CD4-positive, alpha-beta memory T cell (primary cell): ENCODE results near the gene GMDS. TPM values are rescaled to one million over a fixed set of nuclear protein-coding genes. Genes with fewer than 3 reads are reported as not detected.

Experiments used
- CTCF ChIA-PET: fragments of 350-600 bp; sonication (Branson Sonifier 250); formaldehyde crosslinking; loops from one replicate; lab custom pipeline; 2021; ENCODE audit warnings: inconsistent platforms; ENCODE audit not compliant: partially characterized antibody; lab: Charles Lee
- POLR2A ChIA-PET: fragments of 350-600 bp; sonication (Branson Sonifier 250); formaldehyde crosslinking; loops from one replicate; lab custom pipeline; 2021; ENCODE audit not compliant: partially characterized antibody; lab: Charles Lee
- DNase-seq, 5 donors: peaks; one replicate each; pipeline versions ENCODE4 v3.0.0 to v3.0.0-alpha.2; 2020 to 2022; ENCODE audit warnings: mixed read lengths in 1 of 5
- H3K27ac ChIP-seq: one replicate; pipeline ENCODE4 v1.7.0; 2013; ENCODE audit warnings: low read depth, low read length
- H3K27me3 ChIP-seq: 2 replicates; pipeline ENCODE4 v1.7.0; 2013; ENCODE audit warnings: mild to moderate bottlenecking, low read length, moderate library complexity; ENCODE audit not compliant: insufficient read depth
- H3K36me3 ChIP-seq: 2 replicates; pipeline ENCODE4 v1.7.0; 2013; ENCODE audit warnings: mild to moderate bottlenecking, low read length, moderate library complexity; ENCODE audit not compliant: insufficient read depth
- H3K4me1 ChIP-seq: 2 replicates; pipeline ENCODE4 v1.7.0; 2013; ENCODE audit warnings: mild to moderate bottlenecking, low read length, moderate library complexity; ENCODE audit not compliant: insufficient read depth
- H3K4me3 ChIP-seq, 2 donors: one replicate each; pipeline ENCODE4 v1.7.0; 2013; ENCODE audit warnings: low read length in 2 of 2, mild to moderate bottlenecking in 1 of 2
- H3K9me3 ChIP-seq, 2 donors: one replicate each; pipeline ENCODE4 v1.7.0; 2013; ENCODE audit warnings: low read length in 2 of 2, control low read depth in 1 of 2; ENCODE audit not compliant: control insufficient read depth in 1 of 2
- H3K27ac Mint-ChIP-seq, 7 donors: one replicate each; pipeline ENCODE4 v1.8.0; 2020 to 2021; ENCODE audit warnings: mixed read lengths in 7 of 7, mild to moderate bottlenecking in 6 of 7, inconsistent platforms in 3 of 7, moderate library complexity in 3 of 7
- H3K27me3 Mint-ChIP-seq, 2 donors: one replicate each; pipeline ENCODE4 v1.8.0; 2020 to 2021; ENCODE audit warnings: mixed read lengths in 2 of 2
- H3K36me3 Mint-ChIP-seq, 2 donors: one replicate each; pipeline ENCODE4 v1.8.0; 2020 to 2021; ENCODE audit warnings: mixed read lengths in 2 of 2, inconsistent platforms in 1 of 2, mild to moderate bottlenecking in 1 of 2
- H3K4me1 Mint-ChIP-seq, 4 donors: one replicate each; pipeline ENCODE4 v1.8.0; 2020 to 2021; ENCODE audit warnings: mixed read lengths in 4 of 4, mild to moderate bottlenecking in 1 of 4
- H3K4me3 Mint-ChIP-seq, 8 donors: one replicate each; pipeline ENCODE4 v1.8.0; 2020 to 2021; ENCODE audit warnings: mixed read lengths in 8 of 8, mild to moderate bottlenecking in 7 of 8, moderate library complexity in 6 of 8, inconsistent platforms in 3 of 8
- H3K9me3 Mint-ChIP-seq, 8 donors: one replicate each; pipeline ENCODE4 v1.8.0; 2020 to 2021; ENCODE audit warnings: mixed read lengths in 8 of 8, mild to moderate bottlenecking in 5 of 8, inconsistent platforms in 3 of 8, moderate library complexity in 1 of 8
- intact Hi-C: fragments of 100-400 bp; cut with micrococcal nuclease; formaldehyde crosslinking; loops from one replicate; pipeline ENCODE4 v1.15.1; 2023
- polyA plus RNA-seq, 2 donors: library from polyadenylated mRNA; unstranded; fragments of 300-500 nt; fragmentation: Illumina TruSeq; gene quantifications; one replicate each; pipeline ENCODE4 v1.2.3, GENCODE V29; 2021
- total RNA-seq, 2 experiments: library from RNA; stranded (reverse); gene quantifications; one replicate each; pipeline ENCODE4 v1.2.3, GENCODE V29; 2021

The GMDS gene
- total and polyA plus RNA-seq, 4 experiments from 2014 or later = 12.1 to 24.0 (median 15.2) TPM

DNA sequence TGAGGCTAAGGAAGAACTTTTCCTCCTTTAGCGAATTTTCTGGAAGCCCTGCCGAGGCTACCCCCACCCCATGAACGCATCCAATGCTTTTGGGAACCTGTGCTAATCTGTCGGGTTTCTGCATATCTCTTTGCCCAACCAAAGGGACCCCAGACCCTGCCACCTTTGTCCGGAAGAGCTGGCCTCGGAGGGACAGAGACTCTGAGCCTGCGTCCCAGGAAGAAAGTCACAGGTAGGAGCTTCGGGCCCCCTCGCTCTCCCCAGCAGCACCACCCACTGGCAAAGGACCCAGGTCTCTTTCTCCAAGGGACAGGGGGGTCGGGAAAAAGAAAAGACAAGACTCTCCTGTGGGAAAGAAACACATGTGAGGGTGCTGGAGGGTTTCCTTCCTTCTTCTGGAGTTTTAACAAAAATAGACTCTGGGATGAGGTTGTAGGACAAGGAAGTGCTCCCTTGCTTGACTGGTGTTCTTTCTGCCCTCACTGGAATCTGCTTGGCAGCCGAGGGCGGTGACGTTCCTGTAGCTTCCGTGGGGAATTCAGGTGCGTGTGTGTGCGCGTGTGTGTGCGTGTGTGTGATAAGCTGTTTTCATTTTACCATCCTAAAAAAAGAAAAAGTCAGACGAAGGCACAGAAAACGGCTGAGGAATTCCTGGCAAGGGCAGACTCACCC, 652.0 kb downstream of the GMDS start:
- Mint-ChIP-seq H3K4me1 (peaks cover 0 to 4% (median 3%) of the 10 kb centered on the region in 4 donors), H3K27ac (peak overlapping the region in 1 of 7 donors; percentile 16), H3K27me3 (peaks cover 35 to 47% of the 10 kb centered on the region in 2 donors), H3K9me3 (no peaks in the 10 kb centered on the region), H3K4me3 (no peak overlapping the region), H3K36me3 (no peaks in the 10 kb centered on the region)
- no peak for DNase-seq
- no peaks in the 10 kb centered on the region for H3K9me3 ChIP-seq
- H3K4me3 ChIP-seq = no peak overlapping the region
- no peak overlapping the region for H3K27ac ChIP-seq
- CTCF ChIA-PET = interaction anchor here (1.2 to 10.2 kb wide), 7 partner anchors 9 to 1157 kb away, joined by 3 to 216 read pairs (median 4); no protein-coding TSS in a partner anchor
- peaks cover 22% of the 10 kb centered on the region for H3K27me3 ChIP-seq
- intact Hi-C loops = loop anchor here (10.0 kb wide), 1 partner anchor 951 kb away; no protein-coding TSS in a partner anchor
- H3K4me1 ChIP-seq = peaks cover 5% of the 10 kb centered on the region
- POLR2A ChIA-PET = no interaction called here
- H3K36me3 ChIP-seq = no peaks in the 10 kb centered on the region

DNA sequence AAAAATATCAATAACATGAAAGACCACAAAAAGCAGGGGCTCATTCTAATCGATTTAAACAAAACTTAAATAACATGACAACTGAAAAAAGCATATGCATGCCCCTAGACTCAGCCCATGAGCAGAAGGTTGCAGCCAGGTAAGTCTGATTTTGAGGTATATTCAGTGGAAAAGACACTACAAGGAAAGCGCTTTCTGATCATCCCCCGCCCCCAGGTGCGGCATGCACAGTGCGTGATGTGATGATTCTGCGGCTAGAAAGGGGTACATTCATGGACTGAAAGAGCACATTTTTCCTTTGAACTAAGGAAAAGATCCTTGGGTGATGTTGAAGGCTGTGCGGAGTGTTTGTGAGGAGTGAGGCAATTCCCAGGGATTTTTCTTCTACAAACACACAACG, 652.6 kb downstream of the GMDS start:
- CTCF ChIA-PET = interaction anchor here (0.7 to 10.2 kb wide), 8 partner anchors 13 to 1157 kb away, joined by 3 to 216 read pairs (median 4); no protein-coding TSS in a partner anchor
- H3K27me3 Mint-ChIP-seq = peaks cover 31 to 41% of the 10 kb centered on the region in 2 donors

DNA sequence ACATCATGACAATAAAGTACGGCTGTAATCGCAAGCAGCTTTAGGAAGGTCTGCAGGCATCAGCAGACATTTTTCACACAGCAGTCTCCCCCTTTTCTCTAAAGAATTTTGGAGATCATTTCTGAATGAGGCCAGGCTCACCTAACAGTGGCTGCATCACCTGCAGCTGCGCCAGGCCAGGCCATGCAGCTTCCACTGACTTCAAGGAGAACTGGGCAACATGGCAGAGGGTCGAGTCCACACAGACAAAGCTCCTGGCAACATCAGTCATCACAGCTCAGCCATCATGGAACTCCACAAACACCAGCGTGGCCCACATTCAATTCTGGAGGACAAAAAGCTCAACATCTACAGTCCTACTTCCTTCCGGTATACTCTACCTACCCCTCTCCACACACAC, 653.5 kb downstream of the GMDS start:
- POLR2A ChIA-PET = interaction anchor here (0.9 kb wide), 1 partner anchor 1042 kb away, joined by 3 read pairs; no protein-coding TSS in a partner anchor
- no peaks in the 10 kb centered on the region for H3K9me3 ChIP-seq
- CTCF ChIA-PET = interaction anchor here (0.7 to 10.2 kb wide), 7 partner anchors 11 to 1158 kb away, joined by 3 to 216 read pairs (median 4); no protein-coding TSS in a partner anchor
- peaks cover 5% of the 10 kb centered on the region for H3K4me1 ChIP-seq
- Mint-ChIP-seq H3K27me3 (peaks cover 26 to 38% of the 10 kb centered on the region in 2 donors), H3K9me3 (no peaks in the 10 kb centered on the region), H3K27ac (no peak overlapping the region), H3K36me3 (no peaks in the 10 kb centered on the region), H3K4me1 (peaks cover 0 to 4% (median 3%) of the 10 kb centered on the region in 4 donors), H3K4me3 (no peak overlapping the region)
- H3K27me3 ChIP-seq = peaks cover 19% of the 10 kb centered on the region
- H3K36me3 ChIP-seq = no peaks in the 10 kb centered on the region
- no peak overlapping the region for H3K4me3 ChIP-seq
- intact Hi-C loops = loop anchor here (10.0 kb wide), 1 partner anchor 953 kb away; no protein-coding TSS in a partner anchor
- no peak for DNase-seq
- H3K27ac ChIP-seq = no peak overlapping the region

More for the DNA sequence above, 652.6 kb downstream of the GMDS start:
- H3K36me3 ChIP-seq = no peaks in the 10 kb centered on the region
- H3K27ac ChIP-seq = no peak overlapping the region
- no peak overlapping the region for H3K27ac Mint-ChIP-seq
- H3K4me3 ChIP-seq = no peak overlapping the region
- POLR2A ChIA-PET = no interaction called here
- peaks cover 5% of the 10 kb centered on the region for H3K4me1 ChIP-seq
- DNase-seq = no peak
- H3K27me3 ChIP-seq = peaks cover 22% of the 10 kb centered on the region
- H3K4me1 Mint-ChIP-seq = peaks cover 0 to 4% (median 3%) of the 10 kb centered on the region in 4 donors
- H3K9me3 Mint-ChIP-seq = no peaks in the 10 kb centered on the region
- no peaks in the 10 kb centered on the region for H3K9me3 ChIP-seq
- H3K4me3 Mint-ChIP-seq = no peak overlapping the region
- intact Hi-C loops = loop anchor here (10.0 kb wide), 1 partner anchor 952 kb away; no protein-coding TSS in a partner anchor
- H3K36me3 Mint-ChIP-seq = no peaks in the 10 kb centered on the region

DNA sequence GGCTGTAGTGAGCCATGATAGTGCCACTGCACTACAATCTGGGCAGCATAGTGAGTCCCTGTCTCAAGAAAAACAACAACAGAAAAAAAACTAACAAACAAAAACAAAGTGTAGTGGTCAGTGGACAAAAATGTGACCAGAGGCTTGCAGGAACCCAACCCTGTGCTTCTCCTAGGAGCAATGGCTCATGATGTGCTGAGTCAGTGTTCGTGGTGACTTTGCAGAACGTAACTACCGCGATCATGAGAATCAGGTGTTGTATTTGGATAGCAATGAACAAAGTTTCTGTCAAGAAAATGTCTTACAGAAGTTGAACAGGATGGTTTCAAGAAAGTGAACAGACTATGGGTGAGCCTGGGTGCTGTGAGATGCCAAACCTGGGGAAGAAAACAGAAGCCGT, 654.2 kb downstream of the GMDS start:
- no peak overlapping the region for H3K27ac Mint-ChIP-seq
- H3K27me3 Mint-ChIP-seq = peaks cover 25 to 33% of the 10 kb centered on the region in 2 donors
- no peak overlapping the region for H3K4me3 Mint-ChIP-seq
- no peaks in the 10 kb centered on the region for H3K36me3 Mint-ChIP-seq
- no peak for DNase-seq
- H3K9me3 Mint-ChIP-seq = no peaks in the 10 kb centered on the region
- intact Hi-C loops = loop anchor here (10.0 kb wide), 1 partner anchor 954 kb away; no protein-coding TSS in a partner anchor
- Histone ChIP-seq H3K4me1 (peaks cover 5% of the 10 kb centered on the region), H3K27me3 (peaks cover 18% of the 10 kb centered on the region), H3K4me3 (no peak overlapping the region), H3K27ac (no peak overlapping the region), H3K9me3 (no peaks in the 10 kb centered on the region), H3K36me3 (no peaks in the 10 kb centered on the region)
- CTCF ChIA-PET = interaction anchor here (1.2 to 10.2 kb wide), 3 partner anchors 67 to 1042 kb away, joined by 4 to 216 read pairs (median 4); no protein-coding TSS in a partner anchor
- H3K4me1 Mint-ChIP-seq = peaks cover 0 to 4% (median 3%) of the 10 kb centered on the region in 4 donors
- POLR2A ChIA-PET = no interaction called here

DNA sequence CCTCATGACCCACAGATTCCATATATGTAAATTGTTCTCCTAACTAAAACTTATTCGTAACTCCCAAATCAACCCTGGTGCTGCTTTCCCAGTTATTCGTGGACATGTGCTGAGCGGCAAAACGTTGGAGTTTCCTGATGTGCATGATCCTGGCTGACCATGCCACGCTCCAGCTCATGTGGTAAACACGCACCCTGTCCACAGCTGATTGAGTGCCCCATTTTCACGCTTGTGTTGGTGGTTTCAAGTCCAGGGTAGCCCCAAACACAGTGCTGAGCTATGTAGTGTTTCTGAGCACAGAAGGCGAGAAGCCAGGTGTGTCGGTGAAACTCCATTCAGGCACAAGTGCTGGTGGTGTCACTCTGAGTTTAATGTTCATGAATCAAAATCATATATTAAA, 654.8 kb downstream of the GMDS start:
- ChIA-PET POLR2A (no interaction called here), CTCF (no interaction called here)
- no peaks in the 10 kb centered on the region for H3K9me3 Mint-ChIP-seq
- no peaks in the 10 kb centered on the region for H3K36me3 ChIP-seq
- peaks cover 20 to 29% of the 10 kb centered on the region in 2 donors for H3K27me3 Mint-ChIP-seq
- H3K27ac Mint-ChIP-seq = no peak overlapping the region
- H3K4me3 ChIP-seq = no peak overlapping the region
- H3K9me3 ChIP-seq = no peaks in the 10 kb centered on the region
- H3K36me3 Mint-ChIP-seq = no peaks in the 10 kb centered on the region
- no peaks in the 10 kb centered on the region for H3K4me1 Mint-ChIP-seq
- intact Hi-C loops = loop anchor here (10.0 kb wide), 1 partner anchor 954 kb away; no protein-coding TSS in a partner anchor
- H3K4me3 Mint-ChIP-seq = no peak overlapping the region
- H3K27me3 ChIP-seq = peaks cover 12% of the 10 kb centered on the region
- no peak overlapping the region for H3K27ac ChIP-seq
- H3K4me1 ChIP-seq = no peaks in the 10 kb centered on the region
- no peak for DNase-seq

DNA sequence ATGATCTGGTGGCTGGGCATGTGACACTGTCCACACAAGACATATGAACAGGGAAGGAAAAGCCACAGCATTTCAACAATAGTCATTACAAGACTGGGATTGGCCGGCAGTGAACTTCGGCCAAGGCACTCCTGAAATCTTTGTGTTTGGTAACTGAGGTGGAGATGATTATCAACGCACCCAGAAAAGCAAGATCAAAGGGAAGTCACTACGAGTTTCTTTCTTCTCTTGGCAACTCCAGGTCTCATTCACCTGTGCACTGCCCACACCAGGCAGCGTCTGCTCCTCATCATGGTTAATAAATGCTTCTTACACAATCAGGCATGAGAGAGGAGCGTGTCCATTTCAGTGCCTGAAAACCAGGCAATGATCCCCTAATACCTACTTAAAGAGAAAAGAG, 656.2 kb downstream of the GMDS start:
- no peaks in the 10 kb centered on the region for H3K4me1 Mint-ChIP-seq
- H3K4me1 ChIP-seq = no peaks in the 10 kb centered on the region
- H3K9me3 Mint-ChIP-seq = no peaks in the 10 kb centered on the region
- no peaks in the 10 kb centered on the region for H3K36me3 Mint-ChIP-seq
- no peak for DNase-seq
- peaks cover 7% of the 10 kb centered on the region for H3K27me3 ChIP-seq
- no peak overlapping the region for H3K4me3 ChIP-seq
- no peaks in the 10 kb centered on the region for H3K36me3 ChIP-seq
- H3K27ac Mint-ChIP-seq = no peak overlapping the region
- H3K27ac ChIP-seq = no peak overlapping the region
- no peaks in the 10 kb centered on the region for H3K9me3 ChIP-seq
- ChIA-PET POLR2A (no interaction called here), CTCF (no interaction called here)
- no peak overlapping the region for H3K4me3 Mint-ChIP-seq
- intact Hi-C loops = no loop called here
- H3K27me3 Mint-ChIP-seq = peaks cover 18 to 26% of the 10 kb centered on the region in 2 donors

DNA sequence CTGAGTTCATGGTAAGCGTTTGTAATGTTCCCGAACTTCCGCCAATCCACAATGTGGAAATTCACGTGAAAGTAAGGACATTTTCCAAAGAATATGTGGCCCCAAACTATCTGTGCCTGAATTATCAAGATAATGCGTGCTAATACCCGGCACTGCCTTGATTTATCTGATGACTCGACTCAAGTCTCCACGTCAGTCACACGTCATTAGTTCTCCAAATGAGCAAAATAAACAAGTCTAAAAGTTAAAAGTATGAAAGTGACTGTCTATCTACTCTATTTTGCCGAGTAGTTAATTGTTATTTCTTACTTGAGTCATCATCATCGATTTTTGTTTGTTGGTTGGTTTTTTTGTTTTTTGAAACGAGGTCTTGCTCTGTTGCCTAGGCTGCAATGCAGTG, 657.4 kb downstream of the GMDS start:
- POLR2A ChIA-PET = no interaction called here
- Histone ChIP-seq H3K27ac (no peak overlapping the region), H3K36me3 (no peaks in the 10 kb centered on the region), H3K9me3 (no peaks in the 10 kb centered on the region), H3K27me3 (peaks cover 1% of the 10 kb centered on the region), H3K4me3 (no peak overlapping the region), H3K4me1 (no peaks in the 10 kb centered on the region)
- Mint-ChIP-seq H3K27me3 (peaks cover 16 to 25% of the 10 kb centered on the region in 2 donors), H3K9me3 (no peaks in the 10 kb centered on the region), H3K4me3 (no peak overlapping the region), H3K36me3 (no peaks in the 10 kb centered on the region), H3K27ac (no peak overlapping the region), H3K4me1 (no peaks in the 10 kb centered on the region)
- no peak for DNase-seq
- CTCF ChIA-PET = interaction anchor here (1.4 kb wide), 1 partner anchor 8 kb away, joined by 6 read pairs; no protein-coding TSS in a partner anchor
- intact Hi-C loops = no loop called here
